Gastroesophageal sphincter (tissue), 4 donors: ENCODE results near the gene PPFIBP1. TPM values are rescaled to one million over a fixed set of nuclear protein-coding genes. Genes with fewer than 3 reads are reported as not detected.

Source experiments
- ATAC-seq: fragments of 150-250 bp; one replicate; pipeline ENCODE4 v1.9.1; 2016; ENCODE audit warnings: mild to moderate bottlenecking, moderate library complexity
- H3K27ac ChIP-seq, 4 donors: fragments of 200-600 bp; sonication (generic) in 3 of 4; 1 replicate in 3 of 4; 2 replicates in 1 of 4; pipeline ENCODE4 v1.5.1; 2016 to 2019
- H3K27me3 ChIP-seq: fragments of 200-600 bp; sonication (generic); one replicate; pipeline ENCODE4 v1.5.1; 2019
- H3K36me3 ChIP-seq, 2 donors: fragments of 200-600 bp; sonication (generic); one replicate each; pipeline ENCODE4 v1.5.1; 2019; ENCODE audit warnings: control low read depth in 1 of 2
- H3K4me1 ChIP-seq, 3 donors: fragments of 200-600 bp; sonication (generic); 1 replicate in 2 of 3; 2 replicates in 1 of 3; pipeline ENCODE4 v1.5.1; 2016 to 2019; ENCODE audit warnings: control low read depth in 2 of 3
- H3K4me3 ChIP-seq, 2 donors: fragments of 200-600 bp; sonication (generic); one replicate each; pipeline ENCODE4 v1.5.1; 2019; ENCODE audit warnings: mild to moderate bottlenecking in 1 of 2, moderate library complexity in 1 of 2
- H3K9me3 ChIP-seq, 3 donors: fragments of 200-600 bp; sonication (generic); one replicate each; pipeline ENCODE4 v1.5.1; 2017 to 2019; ENCODE audit warnings: control low read depth in 2 of 3
- EP300 ChIP-seq: sonication (generic); formaldehyde crosslinking; IDR thresholded peaks from one replicate; pipeline ENCODE4 v1.6.1; 2017; ENCODE audit warnings: antibody characterized with exemption, mild to moderate bottlenecking
- POLR2A ChIP-seq, 2 donors: fragments of 450-650 bp; IDR thresholded peaks; one replicate each; pipeline ENCODE4 v1.6.1; 2017; ENCODE audit warnings: antibody characterized with exemption in 2 of 2, mild to moderate bottlenecking in 2 of 2, moderate library complexity in 1 of 2
- POLR2AphosphoS5 ChIP-seq: sonication (generic); formaldehyde crosslinking; IDR thresholded peaks from one replicate; pipeline ENCODE4 v1.6.1; 2017; ENCODE audit warnings: antibody characterized with exemption
- WGBS, 2 donors: methylation state at CpG; one replicate each; pipeline ENCODE4 v1.1.5; 2018; ENCODE audit warnings: low coverage in 1 of 2; 5-methylcytosine and 5-hydroxymethylcytosine counted together
- total RNA-seq, 4 donors: library from RNA; depleted of rRNA; stranded (reverse); fragments of >200 nt; gene quantifications; one replicate each; pipeline ENCODE4 v1.1.0, GENCODE V29; 2016
- TF ChIP-seq, protein P1 (sequence below), 4 experiments: fragments of 200-600 bp in 2 of 4; fragments of 450-650 bp in 2 of 4; sonication (generic) in 1 of 4; IDR thresholded peaks; one replicate each; pipeline ENCODE4 v1.5.1; 2017 to 2019; ENCODE audit warnings: antibody characterized with exemption in 4 of 4, mild to moderate bottlenecking in 2 of 4, moderate library complexity in 2 of 4

PPFIBP1 gene
- total RNA-seq, 4 donors from 2014 or later, result 70.7 to 78.7 (median 72.5) TPM

DNA sequence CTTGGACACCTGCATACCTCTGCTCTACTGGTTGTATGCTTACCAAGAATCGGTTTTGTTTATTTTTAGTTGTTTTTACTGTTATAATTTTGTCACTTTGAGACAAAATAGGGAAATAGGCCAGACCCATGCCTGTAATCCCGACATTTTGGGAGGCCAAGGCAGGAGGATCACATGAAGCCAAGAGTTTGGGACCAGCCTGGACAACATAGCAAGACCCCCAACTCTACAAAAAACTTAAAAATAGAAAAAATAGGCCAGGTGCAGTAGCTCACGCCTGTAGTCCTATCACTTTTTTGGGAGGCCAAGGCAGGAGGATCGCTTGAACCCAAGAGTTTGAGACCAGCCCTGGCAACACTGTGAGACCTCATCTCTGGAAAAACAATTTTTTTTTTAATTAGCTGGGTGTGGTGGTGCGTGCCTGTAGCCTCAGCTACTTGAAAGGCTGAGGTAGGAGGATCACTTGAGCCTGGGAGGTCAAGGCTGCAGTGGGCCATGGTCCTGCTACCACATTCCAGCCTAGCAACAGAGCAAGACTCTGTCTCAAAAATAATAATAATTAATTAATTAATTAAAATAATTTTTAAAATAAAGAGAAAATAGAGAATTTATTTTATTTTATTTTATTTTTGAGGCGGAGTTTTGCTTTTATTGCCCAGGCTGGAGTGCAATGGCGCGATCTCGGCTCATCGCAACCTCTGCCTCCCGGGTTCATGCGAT is 185.4 kb downstream of the PPFIBP1 start:
- no peaks in the 10 kb centered on the region for H3K36me3 ChIP-seq
- 67 to 72% methylated on average over 9 to 10 of the region's 12 CpGs for WGBS, 2 donors
- peak overlapping the region; percentile 85 to 93 for H3K4me3 ChIP-seq
- H3K27me3 ChIP-seq, result no peaks in the 10 kb centered on the region
- H3K9me3 ChIP-seq, result no peaks in the 10 kb centered on the region
- no peak for ATAC-seq
- H3K27ac ChIP-seq, result peak overlapping the region; percentile 71 to 88 (median 86)
- TF ChIP-seq, protein P1, sequence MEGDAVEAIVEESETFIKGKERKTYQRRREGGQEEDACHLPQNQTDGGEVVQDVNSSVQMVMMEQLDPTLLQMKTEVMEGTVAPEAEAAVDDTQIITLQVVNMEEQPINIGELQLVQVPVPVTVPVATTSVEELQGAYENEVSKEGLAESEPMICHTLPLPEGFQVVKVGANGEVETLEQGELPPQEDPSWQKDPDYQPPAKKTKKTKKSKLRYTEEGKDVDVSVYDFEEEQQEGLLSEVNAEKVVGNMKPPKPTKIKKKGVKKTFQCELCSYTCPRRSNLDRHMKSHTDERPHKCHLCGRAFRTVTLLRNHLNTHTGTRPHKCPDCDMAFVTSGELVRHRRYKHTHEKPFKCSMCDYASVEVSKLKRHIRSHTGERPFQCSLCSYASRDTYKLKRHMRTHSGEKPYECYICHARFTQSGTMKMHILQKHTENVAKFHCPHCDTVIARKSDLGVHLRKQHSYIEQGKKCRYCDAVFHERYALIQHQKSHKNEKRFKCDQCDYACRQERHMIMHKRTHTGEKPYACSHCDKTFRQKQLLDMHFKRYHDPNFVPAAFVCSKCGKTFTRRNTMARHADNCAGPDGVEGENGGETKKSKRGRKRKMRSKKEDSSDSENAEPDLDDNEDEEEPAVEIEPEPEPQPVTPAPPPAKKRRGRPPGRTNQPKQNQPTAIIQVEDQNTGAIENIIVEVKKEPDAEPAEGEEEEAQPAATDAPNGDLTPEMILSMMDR (IDR thresholded peaks at IDR 0.05), result no peak
- TF ChIP-seq POLR2A (IDR thresholded peaks at IDR 0.05), result no peak
- TF ChIP-seq POLR2AphosphoS5, result no peak
- no peak for TF ChIP-seq EP300
- peaks cover 0 to 35% (median 7%) of the 10 kb centered on the region in 3 donors for H3K4me1 ChIP-seq

DNA sequence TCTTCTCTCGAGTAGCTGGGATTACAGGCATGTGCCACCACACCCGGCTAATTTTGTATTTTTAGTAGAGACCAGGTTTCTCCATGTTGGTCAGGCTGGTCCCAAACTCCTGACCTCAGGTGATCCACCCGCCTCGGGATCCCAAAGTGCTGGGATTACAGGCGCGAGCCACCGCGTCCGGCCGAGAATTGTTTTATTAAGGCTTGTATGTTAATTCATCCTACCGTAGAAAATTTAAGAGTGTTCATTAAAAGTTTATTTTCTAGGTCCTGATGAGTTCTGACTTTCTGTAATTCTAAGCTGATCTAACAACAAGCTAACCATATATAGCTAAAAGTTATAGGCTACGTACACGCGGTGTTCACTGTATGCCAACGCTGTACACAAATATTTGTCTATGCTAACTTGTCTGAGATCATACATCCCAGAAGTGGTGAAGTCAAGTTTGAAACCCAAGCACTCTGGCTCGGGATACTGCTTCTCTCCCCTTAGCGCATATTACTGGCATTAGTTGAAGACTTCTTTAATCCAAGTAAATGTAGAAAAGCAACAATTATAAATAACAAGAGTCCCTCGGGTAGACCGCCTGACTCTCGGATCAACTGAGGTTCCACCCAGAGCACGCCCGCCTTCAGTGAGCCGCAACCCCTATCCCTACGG is 186.1 kb downstream of the PPFIBP1 start:
- Histone ChIP-seq H3K36me3 (peaks cover 0 to 4% of the 10 kb centered on the region in 2 donors), H3K27ac (peak overlapping the region; percentile 71 to 88 (median 86)), H3K4me3 (peak overlapping the region; percentile 85 to 93), H3K9me3 (no peaks in the 10 kb centered on the region), H3K27me3 (no peaks in the 10 kb centered on the region), H3K4me1 (peaks cover 0 to 35% (median 7%) of the 10 kb centered on the region in 3 donors)
- no peak for TF ChIP-seq POLR2A (IDR thresholded peaks at IDR 0.05)
- TF ChIP-seq, protein P1 (IDR thresholded peaks at IDR 0.05), result no peak
- TF ChIP-seq EP300, result no peak
- TF ChIP-seq POLR2AphosphoS5, result no peak
- 19 to 20% methylated on average over 21 to 24 of the region's 24 CpGs for WGBS, 2 donors
- peak; percentile 65 for ATAC-seq

DNA sequence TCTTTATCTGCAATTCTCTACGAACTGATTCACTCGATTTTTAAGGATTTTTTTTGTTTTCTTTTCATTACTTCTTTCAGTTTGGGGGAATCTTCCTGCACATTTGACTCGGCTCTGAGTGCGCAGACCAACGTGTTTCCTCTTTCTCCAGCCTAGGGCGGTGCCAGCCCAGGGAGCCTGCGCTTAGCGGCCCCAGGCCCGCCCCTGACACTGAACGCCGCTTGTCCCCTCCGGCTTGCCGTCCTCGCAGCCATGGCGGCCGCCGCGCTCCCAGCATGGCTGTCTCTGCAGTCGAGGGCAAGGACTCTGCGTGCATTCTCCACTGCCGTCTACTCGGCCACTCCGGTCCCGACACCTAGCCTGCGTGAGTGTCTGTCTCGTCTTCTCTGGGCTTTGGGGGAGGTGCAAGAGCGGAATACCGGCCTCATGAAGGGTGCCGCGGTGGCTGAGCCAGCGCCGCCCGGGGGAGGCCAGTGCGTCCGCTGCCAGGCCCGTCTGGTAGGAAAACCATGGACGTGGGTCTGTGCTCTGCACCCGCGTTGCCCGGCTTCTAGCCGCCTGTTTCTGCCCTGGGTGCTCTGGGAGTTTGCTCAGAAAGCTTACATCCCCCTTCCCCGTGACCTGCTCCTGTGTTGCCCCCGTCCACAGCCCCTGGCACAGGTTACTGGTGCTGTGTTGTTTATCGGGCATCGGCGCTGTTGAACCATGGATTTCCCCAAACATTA is 186.7 kb downstream of the PPFIBP1 start, which contains the start of gene MRPS35:
MRPS35 (plus strand) TSS at position 241 of the 725 bp plus-strand sequence; CDS start at position 253, 12 bp downstream.
- Histone ChIP-seq H3K27me3 (no peaks in the 10 kb centered on the region), H3K4me1 (peaks cover 0 to 35% (median 7%) of the 10 kb centered on the region in 3 donors), H3K4me3 (peak within 1 kb of the TSS; percentile 85 to 93), H3K9me3 (no peaks in the 10 kb centered on the region), H3K27ac (peak within 1 kb of the TSS; percentile 71 to 88 (median 86)), H3K36me3 (peaks cover 0 to 11% of the 10 kb centered on the region in 2 donors)
- ATAC-seq, result peak; percentile 95
- WGBS, 2 donors, result 0 to 2% methylated on average over 6 to 10 of the region's 46 CpGs
- TF ChIP-seq EP300 (no peak), POLR2AphosphoS5 (peak; percentile 97), POLR2A (IDR thresholded peaks at IDR 0.05) (peak; percentile 38 to 48)

DNA sequence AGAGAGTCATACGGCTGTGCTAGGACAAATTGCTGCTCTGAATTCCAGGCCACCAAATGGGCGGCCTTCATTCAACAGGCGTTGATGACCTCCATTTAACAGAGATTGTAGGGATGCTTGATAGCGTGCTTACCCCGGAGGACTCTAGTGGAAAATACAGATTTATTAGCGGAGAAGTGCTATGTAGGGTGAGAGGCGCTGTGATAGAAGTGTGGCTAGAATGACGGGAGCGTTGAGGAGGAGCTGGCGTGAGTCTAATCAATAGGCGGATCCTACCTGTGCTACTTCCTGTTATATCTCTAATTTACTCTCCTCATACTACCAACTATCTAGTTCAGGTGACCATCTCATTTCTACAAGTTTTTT is 187.3 kb downstream of the PPFIBP1 start:
- ATAC-seq, result no peak
- 2% methylated on average over 8 to 11 of the region's 11 CpGs for WGBS, 2 donors
- H3K27ac ChIP-seq, result peak overlapping the region; percentile 45 to 88 (median 86)

More for the DNA sequence above, 187.3 kb downstream of the PPFIBP1 start:
- Histone ChIP-seq H3K27me3 (no peaks in the 10 kb centered on the region), H3K9me3 (no peaks in the 10 kb centered on the region), H3K4me1 (peaks cover 0 to 35% (median 7%) of the 10 kb centered on the region in 3 donors), H3K36me3 (peaks cover 0 to 17% of the 10 kb centered on the region in 2 donors), H3K4me3 (peak overlapping the region; percentile 85 to 93)
- TF ChIP-seq POLR2A (IDR thresholded peaks at IDR 0.05) (no peak), POLR2AphosphoS5 (no peak), EP300 (no peak)
- TF ChIP-seq, protein P1 (IDR thresholded peaks at IDR 0.05), result no peak
